NCI-H1417 (cell line): Measurements from ENCODE around the gene TAPBP.
"Not testable (repeated sequence)": the region's sequence is repeated elsewhere in the genome, so short reads cannot be mapped to it uniquely, and the experiment has no call there.

Experiments
- DNase-seq, 3 experiments: peaks; one replicate each; lab custom pipeline; 2025; lab: John Stamatoyannopoulos, UW

TAPBP gene

GRCh38 chr6:33313709-33314514, at the start of gene TAPBP:
TSS of gene TAPBP (minus strand) at chr6:33314078. CDS start at chr6:33314041, 37 bp downstream.
- peak; percentile 39 to 78 (median 77) for DNase-seq

GRCh38 chr6:33363486-33363885, 49.6 kb upstream of the TAPBP start:
- DNase-seq: not testable (repeated sequence)

GRCh38 chr6:33359331-33359730, 45.5 kb upstream of the TAPBP start:
- no peak for DNase-seq

- DNase-seq: not testable (repeated sequence)
These were observed 43.4 kb upstream of the TAPBP start for GRCh38 chr6:33357160-33357871.

- DNase-seq: no peak
These were observed 42.4 kb upstream of the TAPBP start for GRCh38 chr6:33356295-33356694.

- DNase-seq: not testable (repeated sequence)
These were observed 42.0 kb upstream of the TAPBP start for GRCh38 chr6:33355860-33356259.

GRCh38 chr6:33347816-33348215, 33.9 kb upstream of the TAPBP start:
- DNase-seq: no peak

- not testable (repeated sequence) for DNase-seq
These were observed 33.1 kb upstream of the TAPBP start for GRCh38 chr6:33346972-33347371.

- peak; percentile 59 to 88 (median 86) for DNase-seq
These were observed 31.1 kb upstream of the TAPBP start for GRCh38 chr6:33344701-33345697.

GRCh38 chr6:33343953-33344611, 30.2 kb upstream of the TAPBP start:
- DNase-seq: no peak

GRCh38 chr6:33343606-33343952, 29.7 kb upstream of the TAPBP start:
- DNase-seq: not testable (repeated sequence)

- no peak for DNase-seq
These were observed 25.3 kb upstream of the TAPBP start for GRCh38 chr6:33339193-33339592.

- DNase-seq: no peak
These were observed 22.6 kb upstream of the TAPBP start for GRCh38 chr6:33336495-33336894.

GRCh38 chr6:33335916-33336315, 22.0 kb upstream of the TAPBP start:
- DNase-seq: no peak

- DNase-seq: no peak
These were observed 19.8 kb upstream of the TAPBP start for GRCh38 chr6:33333666-33334065.

- no peak for DNase-seq
These were observed 16.9 kb upstream of the TAPBP start for GRCh38 chr6:33330736-33331135.

GRCh38 chr6:33329058-33329457, 15.2 kb upstream of the TAPBP start:
- no peak for DNase-seq

GRCh38 chr6:33324125-33324524, 10.2 kb upstream of the TAPBP start:
- DNase-seq: peak in 2 of 3 experiments; percentile 36 to 82

- DNase-seq: peak in 2 of 3 experiments; percentile 89 to 94
These were observed 9.7 kb upstream of the TAPBP start for GRCh38 chr6:33323623-33323948.

GRCh38 chr6:33321227-33321626, 7.3 kb upstream of the TAPBP start:
- DNase-seq: no peak

- DNase-seq: no peak
These were observed 6.7 kb upstream of the TAPBP start for GRCh38 chr6:33320315-33321181.
